ENCODE measurements around the gene FPGS.
"Not testable (repeated sequence)": the region's sequence is repeated elsewhere in the genome, so short reads cannot be mapped to it uniquely, and the experiment has no call there.

Gene FPGS

GRCh38 chr9:127841087-127841835 lies 38.6 kb downstream of the FPGS start:
- no peak for DNase-seq

- no peak for DNase-seq
These were observed 42.2 kb downstream of the FPGS start for GRCh38 chr9:127844821-127845359.

GRCh38 chr9:127845619-127846018 lies 42.9 kb downstream of the FPGS start:
- DNase-seq: not testable (repeated sequence)

- no peak for DNase-seq
These were observed 43.9 kb downstream of the FPGS start for GRCh38 chr9:127846443-127847177.

GRCh38 chr9:127847178-127847510 lies 44.5 kb downstream of the FPGS start:
- DNase-seq: no peak

- DNase-seq: no peak
These were observed 45.4 kb downstream of the FPGS start for GRCh38 chr9:127847833-127848755.

GRCh38 chr9:127848756-127849504 lies 46.2 kb downstream of the FPGS start:
- no peak for DNase-seq

GRCh38 chr9:127850286-127850830 lies 47.7 kb downstream of the FPGS start:
- no peak for DNase-seq

GRCh38 chr9:127852829-127853228 lies 50.1 kb downstream of the FPGS start:
- DNase-seq: no peak

GRCh38 chr9:127853312-127854183 lies 50.9 kb downstream of the FPGS start:
- no peak for DNase-seq

GRCh38 chr9:127854184-127854806 lies 51.6 kb downstream of the FPGS start, which contains the start of gene ENG:
TSS of gene ENG (minus strand) at chr9:127854658. CDS start at chr9:127854355, 303 bp downstream.
- no peak for DNase-seq

GRCh38 chr9:127854960-127855359 lies 52.3 kb downstream of the FPGS start:
- DNase-seq: no peak

- no peak for DNase-seq
These were observed 52.8 kb downstream of the FPGS start for GRCh38 chr9:127855522-127855921.

- no peak for DNase-seq
These were observed 53.5 kb downstream of the FPGS start for GRCh38 chr9:127856094-127856728.

GRCh38 chr9:127856729-127857116 lies 54.0 kb downstream of the FPGS start:
- no peak for DNase-seq

- no peak for DNase-seq
These were observed 54.6 kb downstream of the FPGS start for GRCh38 chr9:127857278-127857677.

- no peak for DNase-seq
These were observed 55.4 kb downstream of the FPGS start for GRCh38 chr9:127858041-127858512.

GRCh38 chr9:127860260-127860659 lies 57.6 kb downstream of the FPGS start:
- no peak for DNase-seq

- DNase-seq: no peak
These were observed 58.1 kb downstream of the FPGS start for GRCh38 chr9:127860779-127861178.

All from CD4-positive, alpha-beta T cell treated with Interleukin-4 for 1 hour (primary cell).